ENCODE measurements around the gene HVCN1.
A peak's percentile ranks its signal among the peaks of the same experiment; 100 is the strongest.

Gene HVCN1

DNA sequence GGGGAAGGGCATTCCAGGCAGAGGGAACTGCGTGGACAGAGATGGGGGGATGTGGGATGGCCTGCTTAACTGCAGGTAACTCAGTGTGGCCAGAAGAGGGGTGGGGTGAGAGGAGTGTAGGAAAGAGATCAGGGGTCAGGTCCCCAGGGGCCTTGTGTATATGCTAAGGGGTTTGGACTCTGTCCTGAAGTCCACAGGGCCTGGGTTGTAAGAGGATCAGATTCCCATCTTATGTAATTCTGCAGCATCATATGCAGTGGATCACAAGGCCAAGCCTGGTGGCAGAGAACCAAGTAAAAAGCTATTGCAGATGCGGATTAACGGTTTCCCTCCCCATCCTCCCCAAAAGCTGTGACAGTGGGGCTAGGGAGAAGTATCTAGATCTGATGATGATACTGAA, 66.3 kb downstream of the HVCN1 start:
- Histone ChIP-seq H3K36me3 (ENCODE audit: insufficient read depth, low read length) (no peaks in the 10 kb centered on the region), H3F3A (ENCODE audit: insufficient read depth, low read length) (no peaks in the 10 kb centered on the region), H2AFZ (ENCODE audit: low read length) (no peak overlapping the region), H3K9me2 (ENCODE audit: low read depth, low read length) (no peaks in the 10 kb centered on the region), H3K27me3 (ENCODE audit: insufficient read depth, low read length) (no peaks in the 10 kb centered on the region), H4K20me1 (ENCODE audit: insufficient read depth, low read length) (no peaks in the 10 kb centered on the region), H3K27ac (ENCODE audit: low read depth, low read length, poor library complexity, severe bottlenecking) (peak overlapping the region; percentile 28), H3K9me3 (ENCODE audit: low read length) (no peaks in the 10 kb centered on the region), H3K9ac (ENCODE audit: low read length) (no peak overlapping the region), H3K4me3 (ENCODE audit: low read depth, low read length, poor library complexity, severe bottlenecking) (no peak overlapping the region), H3K4me2 (ENCODE audit: low read length) (no peak overlapping the region), H3K79me2 (ENCODE audit: insufficient read depth, low read length) (no peaks in the 10 kb centered on the region), H3K4me1 (ENCODE audit: insufficient read depth, low read length, severe bottlenecking) (peaks cover 33% of the 10 kb centered on the region)
- no peak for TF ChIP-seq EZH2 (IDR thresholded peaks at IDR 0.05; ENCODE audit: borderline replicate concordance, low read length)
- TF ChIP-seq, protein P1, sequence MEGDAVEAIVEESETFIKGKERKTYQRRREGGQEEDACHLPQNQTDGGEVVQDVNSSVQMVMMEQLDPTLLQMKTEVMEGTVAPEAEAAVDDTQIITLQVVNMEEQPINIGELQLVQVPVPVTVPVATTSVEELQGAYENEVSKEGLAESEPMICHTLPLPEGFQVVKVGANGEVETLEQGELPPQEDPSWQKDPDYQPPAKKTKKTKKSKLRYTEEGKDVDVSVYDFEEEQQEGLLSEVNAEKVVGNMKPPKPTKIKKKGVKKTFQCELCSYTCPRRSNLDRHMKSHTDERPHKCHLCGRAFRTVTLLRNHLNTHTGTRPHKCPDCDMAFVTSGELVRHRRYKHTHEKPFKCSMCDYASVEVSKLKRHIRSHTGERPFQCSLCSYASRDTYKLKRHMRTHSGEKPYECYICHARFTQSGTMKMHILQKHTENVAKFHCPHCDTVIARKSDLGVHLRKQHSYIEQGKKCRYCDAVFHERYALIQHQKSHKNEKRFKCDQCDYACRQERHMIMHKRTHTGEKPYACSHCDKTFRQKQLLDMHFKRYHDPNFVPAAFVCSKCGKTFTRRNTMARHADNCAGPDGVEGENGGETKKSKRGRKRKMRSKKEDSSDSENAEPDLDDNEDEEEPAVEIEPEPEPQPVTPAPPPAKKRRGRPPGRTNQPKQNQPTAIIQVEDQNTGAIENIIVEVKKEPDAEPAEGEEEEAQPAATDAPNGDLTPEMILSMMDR (IDR thresholded peaks at IDR 0.05; ENCODE audit: low read length): no peak

GRCh38 chr12:110619534-110619953, 69.4 kb downstream of the HVCN1 start:
- Histone ChIP-seq H3K4me2 (ENCODE audit: low read length) (peak overlapping the region; percentile 68), H3F3A (ENCODE audit: insufficient read depth, low read length) (no peaks in the 10 kb centered on the region), H3K36me3 (ENCODE audit: insufficient read depth, low read length) (no peaks in the 10 kb centered on the region), H3K4me3 (ENCODE audit: low read depth, low read length, poor library complexity, severe bottlenecking) (peak overlapping the region; percentile 48), H3K27ac (ENCODE audit: low read depth, low read length, poor library complexity, severe bottlenecking) (peak overlapping the region; percentile 86), H4K20me1 (ENCODE audit: insufficient read depth, low read length) (no peaks in the 10 kb centered on the region), H3K9me2 (ENCODE audit: low read depth, low read length) (no peaks in the 10 kb centered on the region), H3K27me3 (ENCODE audit: insufficient read depth, low read length) (no peaks in the 10 kb centered on the region), H3K9me3 (ENCODE audit: low read length) (no peaks in the 10 kb centered on the region), H3K9ac (ENCODE audit: low read length) (peak overlapping the region; percentile 63), H3K4me1 (ENCODE audit: insufficient read depth, low read length, severe bottlenecking) (peaks cover 44% of the 10 kb centered on the region), H3K79me2 (ENCODE audit: insufficient read depth, low read length) (no peaks in the 10 kb centered on the region), H2AFZ (ENCODE audit: low read length) (no peak overlapping the region)
- TF ChIP-seq EZH2 (IDR thresholded peaks at IDR 0.05; ENCODE audit: borderline replicate concordance, low read length): no peak
- TF ChIP-seq, protein P1 (IDR thresholded peaks at IDR 0.05; ENCODE audit: low read length): peak; percentile 47

DNA sequence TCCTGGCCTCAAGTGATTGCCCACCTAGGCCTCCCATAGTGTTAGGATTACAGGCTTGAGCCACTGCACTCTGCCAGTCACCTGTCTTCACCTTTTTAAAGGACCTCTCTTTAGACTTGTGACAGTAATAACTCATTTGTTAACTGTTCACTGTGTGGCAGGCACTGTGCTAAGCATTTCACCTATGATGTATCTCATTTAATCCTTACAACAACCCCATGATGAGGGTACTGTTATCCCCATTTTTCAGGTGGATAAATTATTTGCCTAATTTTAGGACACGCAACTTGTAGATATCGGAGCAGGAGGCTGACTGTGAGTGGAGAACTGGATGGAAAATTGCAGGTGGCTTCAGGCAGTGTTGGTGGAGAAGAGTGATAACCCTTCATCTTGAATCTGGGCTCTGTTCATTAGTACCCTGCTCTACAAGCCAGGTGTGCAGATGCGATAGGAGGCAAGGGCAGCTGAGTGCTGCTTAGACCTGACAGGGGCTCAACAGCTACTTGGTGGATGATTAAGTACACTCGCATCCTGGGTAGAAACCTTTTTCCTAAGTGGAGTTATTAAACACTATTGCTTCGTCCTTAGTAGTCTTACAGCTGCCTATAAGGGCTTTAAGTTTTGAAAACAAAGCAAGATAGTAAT, 72.3 kb downstream of the HVCN1 start:
- peak overlapping the region; percentile 78 for H3K27ac ChIP-seq (ENCODE audit: low read depth, low read length, poor library complexity, severe bottlenecking)
- H3K9me3 ChIP-seq (ENCODE audit: low read length): no peaks in the 10 kb centered on the region
- H3K9ac ChIP-seq (ENCODE audit: low read length): no peak overlapping the region
- H3K4me3 ChIP-seq (ENCODE audit: low read depth, low read length, poor library complexity, severe bottlenecking): no peak overlapping the region
- H3K36me3 ChIP-seq (ENCODE audit: insufficient read depth, low read length): no peaks in the 10 kb centered on the region
- no peaks in the 10 kb centered on the region for H3K79me2 ChIP-seq (ENCODE audit: insufficient read depth, low read length)
- H3F3A ChIP-seq (ENCODE audit: insufficient read depth, low read length): no peaks in the 10 kb centered on the region
- H3K9me2 ChIP-seq (ENCODE audit: low read depth, low read length): no peaks in the 10 kb centered on the region
- H3K4me1 ChIP-seq (ENCODE audit: insufficient read depth, low read length, severe bottlenecking): peaks cover 50% of the 10 kb centered on the region
- H3K4me2 ChIP-seq (ENCODE audit: low read length): no peak overlapping the region
- H4K20me1 ChIP-seq (ENCODE audit: insufficient read depth, low read length): no peaks in the 10 kb centered on the region
- H3K27me3 ChIP-seq (ENCODE audit: insufficient read depth, low read length): no peaks in the 10 kb centered on the region
- H2AFZ ChIP-seq (ENCODE audit: low read length): no peak overlapping the region
- TF ChIP-seq, protein P1 (IDR thresholded peaks at IDR 0.05; ENCODE audit: low read length): no peak
- TF ChIP-seq EZH2 (IDR thresholded peaks at IDR 0.05; ENCODE audit: borderline replicate concordance, low read length): no peak
